UCSD-AML1 (cell line): ENCODE measurements around the gene NEB.
"Not testable (repeated sequence)": the region's sequence is repeated elsewhere in the genome, so short reads cannot be mapped to it uniquely, and the experiment has no call there.

Source experiments
- DNase-seq: peaks from one replicate; lab custom pipeline; 2025; ENCODE audit not compliant: unreplicated experiment; lab: John Stamatoyannopoulos, UW

The NEB gene

DNA sequence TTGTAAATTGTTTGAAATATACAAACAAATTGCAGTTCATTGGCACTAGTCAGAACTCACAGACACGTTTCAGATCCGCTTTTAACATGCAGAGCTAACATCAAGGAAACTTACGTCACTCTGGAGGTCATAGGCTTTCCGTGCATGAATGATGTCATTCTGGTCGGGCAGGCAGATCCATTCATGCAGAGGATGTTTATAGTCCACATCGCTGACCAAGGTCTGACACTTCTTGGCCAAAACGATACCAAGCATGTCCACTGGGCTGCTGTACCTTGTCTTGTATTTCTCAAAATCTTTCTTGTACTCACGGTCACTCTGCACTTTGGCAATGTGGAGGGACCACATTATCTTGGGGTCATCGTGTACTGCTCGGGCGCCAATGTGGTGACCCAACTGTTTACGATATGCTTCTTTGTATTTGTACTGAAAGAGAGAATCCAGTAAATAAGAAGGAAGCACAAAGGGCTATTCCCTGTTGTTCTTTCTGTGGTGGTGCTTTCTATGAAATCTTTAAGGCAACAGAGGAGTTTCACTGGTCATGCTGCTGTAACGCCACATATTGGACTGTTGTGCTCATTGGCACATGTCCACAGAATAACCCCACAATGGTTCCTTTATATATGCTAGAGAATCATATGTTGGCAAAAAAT is 114.8 kb downstream of the NEB start:
- no peak for DNase-seq

GRCh38 chr2:151616760-151617339 is 117.4 kb downstream of the NEB start:
- DNase-seq = no peak

DNA sequence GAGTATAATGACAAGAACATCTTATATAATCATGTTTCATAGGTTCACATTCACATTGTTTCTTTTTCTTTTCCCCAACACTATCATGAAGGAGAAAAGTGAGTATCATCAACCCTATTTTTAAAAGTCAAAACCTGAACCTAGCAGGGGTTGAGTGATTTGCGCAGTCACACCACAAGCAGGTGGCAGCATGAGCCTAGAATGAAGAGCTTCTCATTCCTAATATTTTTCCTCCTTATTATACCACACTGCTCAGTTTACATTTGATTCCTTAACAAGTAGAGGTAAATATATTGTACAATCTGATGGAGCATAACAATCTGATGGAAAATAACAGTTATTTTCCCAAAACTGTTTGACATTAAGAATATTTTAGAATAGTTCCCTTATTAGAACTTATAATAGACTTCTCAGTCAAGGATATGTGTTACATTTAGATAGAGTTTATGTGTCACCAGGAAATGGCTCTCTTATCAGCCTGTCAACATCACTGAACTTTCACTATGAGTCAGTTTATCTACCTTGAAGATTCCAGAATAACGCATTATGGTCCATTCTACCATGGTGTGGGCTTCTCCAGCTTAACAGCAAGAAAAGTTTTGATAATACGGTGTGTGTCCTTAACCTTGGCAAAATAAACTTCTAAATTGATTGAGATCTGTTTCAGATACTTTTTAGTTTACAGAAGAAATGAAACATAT is 119.5 kb downstream of the NEB start:
- no peak for DNase-seq

- DNase-seq = no peak
Measured at GRCh38 chr2:151614159-151614558, 120.1 kb downstream of the NEB start.

GRCh38 chr2:151611351-151611750 is 122.9 kb downstream of the NEB start:
- no peak for DNase-seq

DNA sequence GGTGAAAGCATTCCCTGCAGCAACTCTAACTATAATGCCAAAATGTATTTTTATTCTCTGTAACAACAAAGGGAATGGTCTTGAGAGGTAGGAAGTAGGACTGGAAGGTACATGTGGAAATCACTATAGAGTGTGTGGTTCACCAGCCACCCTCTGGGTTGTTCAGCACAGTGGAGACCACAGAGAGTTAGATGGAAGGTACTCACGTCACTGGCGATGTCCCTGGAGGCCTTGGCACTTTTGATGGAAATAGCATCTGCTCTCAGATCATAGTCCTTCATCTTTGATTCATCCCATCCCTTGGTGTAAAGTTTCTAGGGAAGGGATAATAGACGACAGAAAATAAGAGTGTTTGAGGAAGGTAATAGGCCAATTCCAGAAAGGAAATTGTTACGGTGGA is 124.0 kb downstream of the NEB start:
- no peak for DNase-seq

GRCh38 chr2:151609705-151610104 is 124.6 kb downstream of the NEB start:
- no peak for DNase-seq

DNA sequence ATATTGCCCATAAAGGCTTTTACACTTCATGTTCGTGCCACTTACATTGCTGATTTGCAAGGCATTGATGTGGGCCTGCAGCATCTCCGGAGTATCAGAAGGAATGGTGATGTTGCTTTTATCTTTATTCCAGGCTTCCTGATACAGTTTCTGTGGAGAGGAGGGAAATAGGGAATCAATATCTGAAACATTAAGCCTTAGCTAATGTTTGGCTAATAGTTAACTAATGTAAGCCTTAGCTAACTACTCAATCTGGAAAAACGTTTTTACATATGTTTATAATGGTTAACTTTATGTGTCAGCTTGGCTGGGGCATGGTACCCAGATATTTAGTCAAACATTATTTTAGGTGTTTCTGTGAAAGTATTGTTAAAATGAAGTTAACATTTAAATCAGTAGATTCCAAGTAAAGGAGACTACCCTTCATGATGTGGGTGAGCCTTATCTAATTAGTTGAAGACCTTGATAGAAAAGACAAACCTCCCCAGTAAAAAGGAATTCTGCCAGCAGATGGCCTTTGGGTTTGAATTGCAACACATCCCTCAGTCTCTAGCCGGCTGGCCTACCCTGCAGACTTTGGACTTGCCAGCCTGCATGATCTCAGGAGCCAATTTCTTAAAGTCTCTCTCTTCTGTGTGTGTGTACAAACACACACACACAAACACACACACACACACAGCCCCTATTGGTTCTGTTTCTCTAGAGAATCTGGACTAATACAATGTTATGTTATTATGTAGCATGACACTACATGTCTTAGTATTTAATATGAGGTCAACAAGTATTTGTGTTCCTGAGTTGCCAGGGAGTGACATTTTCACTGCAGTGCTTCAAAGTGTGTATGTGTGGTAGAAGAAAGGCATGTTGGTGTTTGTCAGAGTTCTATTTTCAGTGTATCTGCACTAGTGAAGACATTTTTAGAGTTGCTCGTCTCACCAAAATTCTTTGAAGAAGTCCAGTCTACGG is 126.5 kb downstream of the NEB start:
- DNase-seq = not testable (repeated sequence)

DNA sequence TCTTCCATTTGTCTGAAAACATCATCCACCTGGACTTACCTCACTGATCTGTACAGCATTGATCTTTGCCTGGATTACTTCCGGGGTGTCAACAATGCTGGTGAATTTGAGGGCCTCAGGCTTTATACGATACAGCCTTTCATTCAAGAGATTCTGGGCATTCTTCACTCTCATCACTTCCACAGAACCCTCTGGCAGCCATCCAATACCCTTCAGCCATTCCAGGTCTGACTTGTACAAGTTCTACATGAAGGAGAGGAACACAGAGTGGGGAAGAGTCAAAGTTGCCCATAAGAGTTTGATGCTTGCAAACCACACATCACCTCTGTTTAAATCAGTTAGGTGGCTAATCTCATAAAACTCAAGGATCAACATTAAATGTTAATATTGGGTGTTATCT is 130.7 kb downstream of the NEB start:
- not testable (repeated sequence) for DNase-seq

- not testable (repeated sequence) for DNase-seq
Measured at GRCh38 chr2:151602402-151602801, 131.9 kb downstream of the NEB start.

- not testable (repeated sequence) for DNase-seq
Measured at GRCh38 chr2:151601803-151602202, 132.5 kb downstream of the NEB start.

GRCh38 chr2:151596903-151597608 is 137.2 kb downstream of the NEB start:
- not testable (repeated sequence) for DNase-seq

DNA sequence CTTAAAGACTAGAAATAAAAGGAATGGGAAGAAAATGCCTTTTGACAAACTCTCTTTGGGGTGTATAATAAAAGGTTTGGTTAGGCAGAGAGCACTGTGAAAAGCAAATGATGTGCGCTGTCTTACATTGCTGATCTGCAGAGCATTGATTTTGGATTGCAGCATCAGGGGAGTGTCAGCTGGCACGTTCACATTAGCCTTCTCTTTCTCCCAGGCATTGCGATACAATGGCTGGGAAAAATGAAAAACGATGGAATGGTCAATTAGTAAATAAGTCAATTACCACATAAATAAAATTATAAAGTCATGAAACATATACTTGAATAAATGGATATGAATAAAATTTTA is 142.4 kb downstream of the NEB start:
- not testable (repeated sequence) for DNase-seq

GRCh38 chr2:151591250-151591907 is 142.9 kb downstream of the NEB start:
- not testable (repeated sequence) for DNase-seq

- DNase-seq = not testable (repeated sequence)
Measured at GRCh38 chr2:151581300-151581699, 153.0 kb downstream of the NEB start.

DNA sequence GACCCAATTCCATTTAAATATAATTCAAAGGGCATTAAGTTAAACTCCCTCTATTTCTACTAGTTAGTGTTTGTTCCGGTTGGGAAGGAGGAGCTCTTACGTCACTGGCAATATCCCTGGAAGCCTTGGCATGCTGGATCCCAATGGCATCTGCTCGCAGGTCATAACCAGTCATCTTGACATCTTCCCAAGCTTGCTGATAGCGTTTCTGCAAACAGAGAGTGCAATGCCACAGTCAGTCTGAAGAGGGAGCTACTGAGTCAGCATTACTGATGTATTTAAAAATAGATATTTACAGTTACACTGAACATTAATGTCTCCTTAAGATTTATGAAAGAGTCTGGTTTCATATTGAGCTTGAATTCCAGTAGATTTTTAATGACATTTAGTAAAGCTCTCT is 153.6 kb downstream of the NEB start:
- not testable (repeated sequence) for DNase-seq

DNA sequence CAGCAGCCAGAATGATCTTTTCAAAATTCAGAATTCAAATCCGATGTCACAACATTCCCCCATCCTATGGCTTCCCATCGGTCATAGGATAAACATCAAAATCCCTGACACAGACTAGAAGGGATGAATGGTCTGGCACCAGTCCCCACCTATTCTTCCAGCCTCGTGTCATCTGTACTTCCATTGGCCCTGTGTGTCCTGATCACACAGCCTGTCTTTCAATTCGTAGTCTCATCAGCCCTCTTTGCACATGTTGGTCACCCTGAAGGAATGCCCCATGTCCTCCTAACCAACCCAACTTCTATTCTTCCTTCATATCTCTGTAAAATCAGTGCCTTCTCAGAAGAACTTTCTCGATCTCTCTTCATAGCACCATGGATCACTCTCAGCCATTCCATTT is 157.2 kb downstream of the NEB start:
- DNase-seq = no peak

DNA sequence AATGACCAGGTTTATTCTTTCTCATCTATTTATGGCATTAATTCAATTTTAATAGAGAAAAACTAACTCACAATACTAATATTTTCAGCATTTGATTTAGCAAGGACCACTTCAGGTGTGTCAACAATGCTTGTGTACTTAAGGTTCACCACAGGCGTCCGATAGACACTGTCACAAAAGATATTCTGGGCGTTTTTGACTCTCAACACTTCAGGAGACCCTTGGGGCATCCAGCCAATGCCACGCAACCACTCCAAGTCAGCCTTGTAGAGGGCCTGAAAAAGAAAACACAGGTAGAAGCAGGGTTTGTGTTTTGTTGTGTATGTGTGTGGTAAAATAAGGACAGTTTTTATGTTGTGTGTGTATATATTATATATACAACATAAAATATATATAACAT is 158.2 kb downstream of the NEB start:
- no peak for DNase-seq

- DNase-seq = no peak
Measured at GRCh38 chr2:151575338-151575737, 158.9 kb downstream of the NEB start.

DNA sequence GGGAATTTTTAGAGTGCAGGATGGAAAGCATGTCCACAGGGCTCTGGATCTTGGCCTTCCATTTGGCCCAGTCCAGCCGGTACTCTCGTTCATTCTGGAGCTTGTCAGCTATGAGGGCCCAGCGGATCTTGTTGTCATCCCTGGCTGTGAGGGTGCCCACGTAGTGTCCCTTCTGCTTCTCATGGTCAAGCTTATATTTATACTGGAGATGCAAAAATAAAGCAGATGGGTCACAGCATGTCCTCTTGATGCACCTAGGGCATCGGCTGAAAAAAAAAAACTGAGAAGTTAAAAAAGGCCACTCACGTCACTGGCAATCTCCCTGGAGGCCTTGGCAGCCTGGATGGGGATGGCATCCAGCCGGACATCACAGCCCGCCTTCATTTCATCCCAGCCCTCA is 164.1 kb downstream of the NEB start:
- no peak for DNase-seq
